ENCODE measurements around the gene PSTPIP2. TPM values are rescaled to one million over a fixed set of nuclear protein-coding genes. Genes with fewer than 3 reads are reported as not detected.

The PSTPIP2 gene
- total and polyA plus RNA-seq, 9 of the 15 experiments (the other 6 are each of a cell fraction or from before 2014, with no cell fraction given), result 14.0 to 45.7 (median 27.1) TPM

DNA sequence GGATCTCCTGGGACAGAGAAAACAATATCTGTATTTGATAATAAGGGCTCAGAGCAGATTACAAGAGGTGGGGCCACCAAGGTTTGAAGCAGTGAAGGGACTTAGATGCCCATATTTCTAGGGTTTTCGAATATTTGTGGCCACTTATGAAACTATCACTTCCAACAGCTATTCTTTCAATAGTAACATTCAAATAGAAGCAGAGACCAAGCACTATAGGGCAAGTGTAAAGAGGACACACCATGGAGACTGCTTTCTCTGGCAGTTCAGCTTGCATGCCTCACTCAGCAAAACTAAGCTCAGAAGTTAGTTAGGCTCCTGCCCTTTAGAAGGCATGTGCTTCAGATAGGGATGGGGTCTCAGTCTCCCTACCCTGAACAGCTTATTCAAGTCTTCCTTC, 10.3 kb downstream of the PSTPIP2 start:
- ATAC-seq (peak; percentile 3; the same call in 1 of the 3 replicates), DNase-seq (ENCODE audit: extremely low read depth in 1 of 4, low spot score in 3 of 4) (no peak), FAIRE-seq (peak; percentile 66)
- Histone ChIP-seq H3K4me2 (ENCODE audit: insufficient read depth, low read length) (peak overlapping the region; percentile 62), H3K79me2 (ENCODE audit: control insufficient read depth, insufficient read depth, low read length) (peaks cover 52% of the 10 kb centered on the region), H3K27me3 (ENCODE audit: control insufficient read depth in 2 of 2, insufficient read depth in 2 of 2, low read length in 2 of 2) (no peaks in the 10 kb centered on the region), H3K9me3 (replicated peaks; ENCODE audit: control insufficient read depth, insufficient read depth, low read depth, low read length) (no peaks in the 10 kb centered on the region), H3K9me1 (ENCODE audit: control insufficient read depth, insufficient read depth, low read length) (no peaks in the 10 kb centered on the region), H4K20me1 (replicated peaks; ENCODE audit: control insufficient read depth, insufficient read depth, low read length) (no peaks in the 10 kb centered on the region), H2AFZ (ENCODE audit: low read depth, low read length) (no peak overlapping the region), H3K4me1 (replicated peaks in 1 of 2; ENCODE audit: control insufficient read depth in 2 of 2, insufficient read depth in 2 of 2, low read length in 2 of 2) (peaks cover 10 to 40% of the 10 kb centered on the region in 2 experiments; a peak in 4 of 5 replicates), H3K27ac (ENCODE audit: extremely low read depth, low read depth, low read length) (peak overlapping the region; percentile 96), H3K4me3 (no peak overlapping the region), H3K36me3 (ENCODE audit: control insufficient read depth, insufficient read depth, low read length) (peaks cover 2% of the 10 kb centered on the region; the same call in 2 of the 3 replicates), H3K9ac (ENCODE audit: insufficient read depth in 1 of 2, low read depth in 2 of 2, low read length in 2 of 2) (peak overlapping the region; percentile 10 to 14; a peak in 2 of 4 replicates)
- intact Hi-C loops (cut with micrococcal nuclease), result no loop called here
- in situ Hi-C loops (cut with MboI), result no loop called here
- ChIA-PET POLR2A (interaction anchor here (0.6 to 1.6 kb wide), 3 partner anchors 9 to 109 kb away, joined by 3 to 4 read pairs (median 4); no protein-coding TSS in a partner anchor), CTCF (ENCODE audit: low intra/inter-chr PET ratio) (no interaction called here)
- BruUV-seq (replicated peaks), result no TSS peak
- WGBS (ENCODE audit: insufficient coverage, low coverage, missing lambda C conversion rate), result 31% methylated on average over 1 of the region's 1 CpG
- no peak for TF ChIP-seq C11orf30 (IDR thresholded peaks at IDR 0.05; ENCODE audit: low read depth)
- TF ChIP-seq RBM15 (IDR thresholded peaks at IDR 0.05; ENCODE audit: insufficient read depth, low read length), result no peak
- no peak for TF ChIP-seq NFRKB (IDR thresholded peaks at IDR 0.05; ENCODE audit: low read depth)
- TF ChIP-seq SP1 (CRISPR knock-in tag; IDR thresholded peaks at IDR 0.05), result no peak
- TF ChIP-seq POLR3A (IDR thresholded peaks at IDR 0.05; ENCODE audit: borderline replicate concordance, extremely low read depth, insufficient read depth, insufficient read length), result no peak
- no peak for TF ChIP-seq NCOA2 (IDR thresholded peaks at IDR 0.05; ENCODE audit: partially characterized antibody in 2 of 2)
- no peak for TF ChIP-seq ZNF165 (CRISPR knock-in tag; IDR thresholded peaks at IDR 0.05; ENCODE audit: borderline replicate concordance)
- no peak for TF ChIP-seq IRF2 (CRISPR knock-in tag; IDR thresholded peaks at IDR 0.05)
- no peak for TF ChIP-seq POLR2B (IDR thresholded peaks at IDR 0.05; ENCODE audit: low read depth, partially characterized antibody)
